GM12873 (cell line): ENCODE results near the gene DDIAS.

Experiments used
- TF ChIP-seq, protein P1 (sequence below): IDR thresholded peaks from 2 replicates; pipeline ENCODE4 v1.5.1; 2012; ENCODE audit warnings: low read depth, mild to moderate bottlenecking, moderate library complexity, low read length, control low read depth; ENCODE audit not compliant: insufficient read depth; ENCODE audit errors: missing control alignments

The DDIAS gene

GRCh38 chr11:82932564-82932963 is 31.0 kb downstream of the DDIAS start:
- TF ChIP-seq, protein P1, sequence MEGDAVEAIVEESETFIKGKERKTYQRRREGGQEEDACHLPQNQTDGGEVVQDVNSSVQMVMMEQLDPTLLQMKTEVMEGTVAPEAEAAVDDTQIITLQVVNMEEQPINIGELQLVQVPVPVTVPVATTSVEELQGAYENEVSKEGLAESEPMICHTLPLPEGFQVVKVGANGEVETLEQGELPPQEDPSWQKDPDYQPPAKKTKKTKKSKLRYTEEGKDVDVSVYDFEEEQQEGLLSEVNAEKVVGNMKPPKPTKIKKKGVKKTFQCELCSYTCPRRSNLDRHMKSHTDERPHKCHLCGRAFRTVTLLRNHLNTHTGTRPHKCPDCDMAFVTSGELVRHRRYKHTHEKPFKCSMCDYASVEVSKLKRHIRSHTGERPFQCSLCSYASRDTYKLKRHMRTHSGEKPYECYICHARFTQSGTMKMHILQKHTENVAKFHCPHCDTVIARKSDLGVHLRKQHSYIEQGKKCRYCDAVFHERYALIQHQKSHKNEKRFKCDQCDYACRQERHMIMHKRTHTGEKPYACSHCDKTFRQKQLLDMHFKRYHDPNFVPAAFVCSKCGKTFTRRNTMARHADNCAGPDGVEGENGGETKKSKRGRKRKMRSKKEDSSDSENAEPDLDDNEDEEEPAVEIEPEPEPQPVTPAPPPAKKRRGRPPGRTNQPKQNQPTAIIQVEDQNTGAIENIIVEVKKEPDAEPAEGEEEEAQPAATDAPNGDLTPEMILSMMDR: no peak

GRCh38 chr11:82936261-82936660 is 34.7 kb downstream of the DDIAS start:
- TF ChIP-seq, protein P1: no peak

DNA sequence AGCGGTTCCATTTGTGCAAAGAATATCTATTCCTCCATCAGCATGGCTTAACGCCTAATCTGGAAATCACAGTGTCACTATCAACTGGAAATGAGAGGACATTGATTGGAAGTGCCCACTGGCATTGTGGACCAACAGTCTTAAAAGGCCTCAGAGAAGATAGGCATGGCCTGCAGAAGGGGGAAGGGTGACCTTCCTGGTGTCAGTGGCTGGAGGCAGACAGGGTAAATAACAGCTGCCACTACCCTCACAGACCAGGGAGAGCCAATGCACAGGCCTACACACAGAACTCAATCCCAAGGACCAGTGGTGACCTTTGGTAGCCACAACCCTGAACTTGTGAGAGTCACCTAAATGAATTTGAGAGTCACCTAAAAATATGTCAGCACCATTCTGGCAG is 36.0 kb downstream of the DDIAS start:
- TF ChIP-seq, protein P1: no peak

GRCh38 chr11:82939456-82939855 is 37.9 kb downstream of the DDIAS start:
- TF ChIP-seq, protein P1: no peak

- TF ChIP-seq, protein P1: no peak
Measured at GRCh38 chr11:82942376-82942775, 40.8 kb downstream of the DDIAS start.

DNA sequence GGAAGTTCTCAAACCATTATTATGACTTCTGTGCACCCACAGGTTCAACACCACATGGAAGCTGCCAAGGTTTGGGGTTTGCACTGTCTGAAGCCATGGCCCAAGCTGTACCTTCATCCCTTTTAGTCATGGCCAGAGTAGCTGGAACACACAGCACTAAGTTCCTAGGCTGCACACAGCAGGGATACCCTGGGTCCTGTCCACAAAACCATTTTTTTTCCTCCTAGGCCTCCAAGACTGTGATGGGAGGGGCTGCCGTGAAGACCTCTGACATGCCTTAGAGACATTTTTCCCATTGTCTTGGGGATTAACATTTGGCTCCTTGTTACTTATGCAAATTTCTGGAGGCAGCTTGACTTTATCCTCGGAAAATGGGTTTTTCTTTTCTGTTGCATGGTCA is 42.7 kb downstream of the DDIAS start:
- TF ChIP-seq, protein P1: no peak

GRCh38 chr11:82945682-82946081 is 44.1 kb downstream of the DDIAS start:
- TF ChIP-seq, protein P1: no peak

- TF ChIP-seq, protein P1: no peak
Measured at GRCh38 chr11:82949352-82949751, 47.8 kb downstream of the DDIAS start.
